SK-N-SH (cell line): ENCODE results near the gene WIPF3. TPM values are rescaled to one million over a fixed set of nuclear protein-coding genes. Genes with fewer than 3 reads are reported as not detected.

Experiments used
- CTCF ChIA-PET: fragments of 300-600, 350-600 bp; formaldehyde crosslinking; extraction: SDS; loops from one replicate; lab custom pipeline; 2021; lab: Yijun Ruan, JAX
- POLR2A ChIA-PET: fragments of 350-600 bp; sonication (Branson Sonifier 250); formaldehyde crosslinking; extraction: SDS; loops from one replicate; lab custom pipeline; 2020; ENCODE audit warnings: antibody characterized with exemption, inconsistent platforms; lab: Yijun Ruan, JAX
- DNase-seq: peaks from one replicate; pipeline ENCODE4 v3.0.0; 2012
- H2AFZ ChIP-seq: fragments of 200-600 bp; sonication (generic); 2 replicates; pipeline ENCODE4 v1.8.1; 2016; ENCODE audit warnings: antibody characterized with exemption, mild to moderate bottlenecking, low read depth
- H3F3A ChIP-seq: fragments of 200-600 bp; sonication (generic); replicated peaks from 2 replicates; pipeline ENCODE3; 2016; ENCODE audit warnings: antibody characterized with exemption, mild to moderate bottlenecking; ENCODE audit not compliant: insufficient read depth
- H3K27ac ChIP-seq, 2 experiments: fragments of 200-500 bp in 1 of 2; fragments of 200-600 bp in 1 of 2; sonication (Bioruptor generic) in 1 of 2; sonication (generic), shearing (Covaris generic) in 1 of 2; 2 replicates each; pipeline versions ENCODE4 v1.5.1 to v1.6.1; 2014 to 2016; ENCODE audit warnings: low read depth in 2 of 2, inconsistent platforms in 1 of 2, low read length in 1 of 2, mild to moderate bottlenecking in 1 of 2, mixed read lengths in 1 of 2
- H3K27me3 ChIP-seq: fragments of 200-600 bp; sonication (generic), shearing (Covaris generic); 2 replicates; pipeline ENCODE4 v1.6.1; 2016; ENCODE audit warnings: mixed run types; ENCODE audit not compliant: insufficient read depth
- H3K36me3 ChIP-seq, 2 experiments: fragments of 200-500 bp in 1 of 2; fragments of 200-600 bp in 1 of 2; sonication (Bioruptor generic) in 1 of 2; sonication (generic) in 1 of 2; replicated peaks in 1 of 2; 2 replicates each; pipeline versions ENCODE3 to v1.5.1; 2014 to 2016; ENCODE audit warnings: low read length in 1 of 2, mild to moderate bottlenecking in 1 of 2; ENCODE audit not compliant: insufficient read depth in 2 of 2, control insufficient read depth in 1 of 2
- H3K4me1 ChIP-seq, 2 experiments: fragments of 200-500 bp in 1 of 2; fragments of 200-600 bp in 1 of 2; sonication (Bioruptor generic) in 1 of 2; sonication (generic), shearing (Covaris generic) in 1 of 2; 2 replicates each; pipeline versions ENCODE4 v1.5.1 to v1.6.1; 2014 to 2016; ENCODE audit warnings: low read depth in 1 of 2, low read length in 1 of 2, mixed run types in 1 of 2; ENCODE audit not compliant: insufficient read depth in 2 of 2, control insufficient read depth in 1 of 2
- H3K4me2 ChIP-seq: fragments of 200-600 bp; sonication (generic), shearing (Covaris generic); 2 replicates; pipeline ENCODE4 v1.6.1; 2017; ENCODE audit warnings: mixed run types
- H3K4me3 ChIP-seq, 2 experiments: fragments of 200-500 bp in 1 of 2; fragments of 200-600 bp in 1 of 2; sonication (Bioruptor generic) in 1 of 2; sonication (generic), shearing (Covaris generic) in 1 of 2; 2 replicates each; pipeline versions ENCODE4 v1.5.1 to v1.8.1; 2014 to 2016; ENCODE audit warnings: low read depth in 2 of 2, inconsistent platforms in 1 of 2, low read length in 1 of 2, mild to moderate bottlenecking in 1 of 2, mixed read lengths in 1 of 2, moderate library complexity in 1 of 2
- H3K79me2 ChIP-seq: fragments of 200-600 bp; sonication (generic); 2 replicates; pipeline ENCODE4 v1.8.1; 2017; ENCODE audit warnings: mild to moderate bottlenecking; ENCODE audit not compliant: insufficient read depth
- H3K9ac ChIP-seq: fragments of 200-600 bp; sonication (generic); 2 replicates; pipeline ENCODE4 v1.6.1; 2017; ENCODE audit warnings: mixed run types
- H3K9me2 ChIP-seq: fragments of 200-600 bp; sonication (generic); 2 replicates; pipeline ENCODE4 v1.6.1; 2017; ENCODE audit warnings: mixed run types
- H3K9me3 ChIP-seq: fragments of 200-600 bp; sonication (generic); 2 replicates; pipeline ENCODE4 v1.6.1; 2017; ENCODE audit warnings: mixed run types, mild to moderate bottlenecking, moderate library complexity
- H4K20me1 ChIP-seq: fragments of 200-600 bp; sonication (generic); 2 replicates; pipeline ENCODE4 v1.6.1; 2017; ENCODE audit warnings: mild to moderate bottlenecking, mixed run types; ENCODE audit not compliant: insufficient read depth
- GATA2 ChIP-seq: sonication (generic); formaldehyde crosslinking; IDR thresholded peaks from 2 replicates; pipeline ENCODE4 v1.5.0; 2020; ENCODE audit warnings: mild to moderate bottlenecking, missing genetic modification reagents
- NRF1 ChIP-seq: IDR thresholded peaks from 2 replicates; pipeline ENCODE4 v1.6.1; 2012; ENCODE audit warnings: low read depth, mild to moderate bottlenecking, low read length
- POLR2AphosphoS5 ChIP-seq: IDR thresholded peaks from 2 replicates; pipeline ENCODE4 v1.6.1; 2012; ENCODE audit warnings: low read depth, low read length
- TAF1 ChIP-seq: IDR thresholded peaks from 2 replicates; pipeline ENCODE4 v1.6.1; 2012; ENCODE audit warnings: low read depth, mild to moderate bottlenecking, low read length, moderate library complexity, borderline replicate concordance
- ZBTB33 ChIP-seq: IDR thresholded peaks from 2 replicates; pipeline ENCODE4 v1.4.0; 2012; ENCODE audit warnings: low read depth, borderline replicate concordance
- WGBS: methylation state at CpG from one replicate; pipeline ENCODE4 v1.1.6; 2017; ENCODE audit warnings: low lambda C conversion rate; 5-methylcytosine and 5-hydroxymethylcytosine counted together
- polyA plus RNA-seq, 3 experiments: library from polyadenylated mRNA; depleted of rRNA; stranded (reverse); fragments of >200 nt; gene quantifications; 2 replicates each; pipeline ENCODE4 v1.2.3, GENCODE V29; 2012
- TF ChIP-seq, protein P1 (sequence below): fragments of 200-600 bp; sonication (generic); IDR thresholded peaks from 2 replicates; pipeline ENCODE4 v1.6.1; 2017; ENCODE audit warnings: antibody characterized with exemption, mild to moderate bottlenecking, moderate library complexity
- TF ChIP-seq, protein P2 (sequence below): IDR thresholded peaks from 2 replicates; pipeline ENCODE4 v1.6.1; 2012; ENCODE audit warnings: mild to moderate bottlenecking, low read depth, low read length, moderate library complexity
- TF ChIP-seq, protein P3 (sequence below): fragments of 150-350 bp; IDR thresholded peaks from 2 replicates; pipeline ENCODE4 v1.6.1; 2016; ENCODE audit warnings: mild to moderate bottlenecking, low read depth, low read length
- TF ChIP-seq, protein P4 (sequence below): IDR thresholded peaks from 2 replicates; pipeline ENCODE4 v1.4.0; 2012; ENCODE audit warnings: low read depth, borderline replicate concordance

Gene WIPF3
- polyA plus RNA-seq, 1 of the 3 experiments (the other 2 are of a cell fraction), result 0.02 TPM

- Histone ChIP-seq H3K27me3 (no peaks in the 10 kb centered on the region), H3K9ac (no peak overlapping the region), H4K20me1 (0 out of 2 replicates have a peak, but pooled peaks cover 10% of the 10 kb centered on the region), H3K36me3 (peaks cover 50 to 61% of the 10 kb centered on the region in 2 experiments), H3K4me1 (peaks cover 0 to 13% of the 10 kb centered on the region in 2 experiments; a peak in 1 of 4 replicates), H2AFZ (no peak overlapping the region), H3K9me2 (no peaks in the 10 kb centered on the region), H3K79me2 (peaks cover 30% of the 10 kb centered on the region), H3K4me2 (no peak overlapping the region), H3K4me3 (no peak overlapping the region), H3K9me3 (no peaks in the 10 kb centered on the region), H3K27ac (no peak overlapping the region), H3F3A (peaks cover 5% of the 10 kb centered on the region)
- POLR2A ChIA-PET, result no interaction called here
- 91% methylated on average over 7 of the region's 7 CpGs for WGBS
- TF ChIP-seq, protein P1, sequence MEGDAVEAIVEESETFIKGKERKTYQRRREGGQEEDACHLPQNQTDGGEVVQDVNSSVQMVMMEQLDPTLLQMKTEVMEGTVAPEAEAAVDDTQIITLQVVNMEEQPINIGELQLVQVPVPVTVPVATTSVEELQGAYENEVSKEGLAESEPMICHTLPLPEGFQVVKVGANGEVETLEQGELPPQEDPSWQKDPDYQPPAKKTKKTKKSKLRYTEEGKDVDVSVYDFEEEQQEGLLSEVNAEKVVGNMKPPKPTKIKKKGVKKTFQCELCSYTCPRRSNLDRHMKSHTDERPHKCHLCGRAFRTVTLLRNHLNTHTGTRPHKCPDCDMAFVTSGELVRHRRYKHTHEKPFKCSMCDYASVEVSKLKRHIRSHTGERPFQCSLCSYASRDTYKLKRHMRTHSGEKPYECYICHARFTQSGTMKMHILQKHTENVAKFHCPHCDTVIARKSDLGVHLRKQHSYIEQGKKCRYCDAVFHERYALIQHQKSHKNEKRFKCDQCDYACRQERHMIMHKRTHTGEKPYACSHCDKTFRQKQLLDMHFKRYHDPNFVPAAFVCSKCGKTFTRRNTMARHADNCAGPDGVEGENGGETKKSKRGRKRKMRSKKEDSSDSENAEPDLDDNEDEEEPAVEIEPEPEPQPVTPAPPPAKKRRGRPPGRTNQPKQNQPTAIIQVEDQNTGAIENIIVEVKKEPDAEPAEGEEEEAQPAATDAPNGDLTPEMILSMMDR, result no peak
- TF ChIP-seq NRF1 (no peak), TAF1 (no peak), POLR2AphosphoS5 (no peak), GATA2 (CRISPR knock-in tag) (no peak), ZBTB33 (no peak)
- TF ChIP-seq, protein P2, sequence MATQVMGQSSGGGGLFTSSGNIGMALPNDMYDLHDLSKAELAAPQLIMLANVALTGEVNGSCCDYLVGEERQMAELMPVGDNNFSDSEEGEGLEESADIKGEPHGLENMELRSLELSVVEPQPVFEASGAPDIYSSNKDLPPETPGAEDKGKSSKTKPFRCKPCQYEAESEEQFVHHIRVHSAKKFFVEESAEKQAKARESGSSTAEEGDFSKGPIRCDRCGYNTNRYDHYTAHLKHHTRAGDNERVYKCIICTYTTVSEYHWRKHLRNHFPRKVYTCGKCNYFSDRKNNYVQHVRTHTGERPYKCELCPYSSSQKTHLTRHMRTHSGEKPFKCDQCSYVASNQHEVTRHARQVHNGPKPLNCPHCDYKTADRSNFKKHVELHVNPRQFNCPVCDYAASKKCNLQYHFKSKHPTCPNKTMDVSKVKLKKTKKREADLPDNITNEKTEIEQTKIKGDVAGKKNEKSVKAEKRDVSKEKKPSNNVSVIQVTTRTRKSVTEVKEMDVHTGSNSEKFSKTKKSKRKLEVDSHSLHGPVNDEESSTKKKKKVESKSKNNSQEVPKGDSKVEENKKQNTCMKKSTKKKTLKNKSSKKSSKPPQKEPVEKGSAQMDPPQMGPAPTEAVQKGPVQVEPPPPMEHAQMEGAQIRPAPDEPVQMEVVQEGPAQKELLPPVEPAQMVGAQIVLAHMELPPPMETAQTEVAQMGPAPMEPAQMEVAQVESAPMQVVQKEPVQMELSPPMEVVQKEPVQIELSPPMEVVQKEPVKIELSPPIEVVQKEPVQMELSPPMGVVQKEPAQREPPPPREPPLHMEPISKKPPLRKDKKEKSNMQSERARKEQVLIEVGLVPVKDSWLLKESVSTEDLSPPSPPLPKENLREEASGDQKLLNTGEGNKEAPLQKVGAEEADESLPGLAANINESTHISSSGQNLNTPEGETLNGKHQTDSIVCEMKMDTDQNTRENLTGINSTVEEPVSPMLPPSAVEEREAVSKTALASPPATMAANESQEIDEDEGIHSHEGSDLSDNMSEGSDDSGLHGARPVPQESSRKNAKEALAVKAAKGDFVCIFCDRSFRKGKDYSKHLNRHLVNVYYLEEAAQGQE, result no peak
- TF ChIP-seq, protein P3, sequence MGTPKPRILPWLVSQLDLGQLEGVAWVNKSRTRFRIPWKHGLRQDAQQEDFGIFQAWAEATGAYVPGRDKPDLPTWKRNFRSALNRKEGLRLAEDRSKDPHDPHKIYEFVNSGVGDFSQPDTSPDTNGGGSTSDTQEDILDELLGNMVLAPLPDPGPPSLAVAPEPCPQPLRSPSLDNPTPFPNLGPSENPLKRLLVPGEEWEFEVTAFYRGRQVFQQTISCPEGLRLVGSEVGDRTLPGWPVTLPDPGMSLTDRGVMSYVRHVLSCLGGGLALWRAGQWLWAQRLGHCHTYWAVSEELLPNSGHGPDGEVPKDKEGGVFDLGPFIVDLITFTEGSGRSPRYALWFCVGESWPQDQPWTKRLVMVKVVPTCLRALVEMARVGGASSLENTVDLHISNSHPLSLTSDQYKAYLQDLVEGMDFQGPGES, result no peak
- TF ChIP-seq, protein P4, sequence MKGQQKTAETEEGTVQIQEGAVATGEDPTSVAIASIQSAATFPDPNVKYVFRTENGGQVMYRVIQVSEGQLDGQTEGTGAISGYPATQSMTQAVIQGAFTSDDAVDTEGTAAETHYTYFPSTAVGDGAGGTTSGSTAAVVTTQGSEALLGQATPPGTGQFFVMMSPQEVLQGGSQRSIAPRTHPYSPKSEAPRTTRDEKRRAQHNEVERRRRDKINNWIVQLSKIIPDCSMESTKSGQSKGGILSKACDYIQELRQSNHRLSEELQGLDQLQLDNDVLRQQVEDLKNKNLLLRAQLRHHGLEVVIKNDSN, result no peak
- no peak for DNase-seq
- CTCF ChIA-PET, result interaction anchor here (1.4 to 4.9 kb wide), 3 partner anchors 13 to 108 kb away, joined by 5 to 23 read pairs (median 8); no protein-coding TSS in a partner anchor
These were observed 148.9 kb downstream of the WIPF3 start for GRCh38 chr7:29955075-29955792.
